SK-N-SH (cell line): ENCODE results near the gene STAT5B. TPM values are rescaled to one million over a fixed set of nuclear protein-coding genes. Genes with fewer than 3 reads are reported as not detected.

Source experiments
- CTCF ChIA-PET: fragments of 300-600, 350-600 bp; formaldehyde crosslinking; extraction: SDS; loops from one replicate; lab custom pipeline; 2021; lab: Yijun Ruan, JAX
- POLR2A ChIA-PET: fragments of 350-600 bp; sonication (Branson Sonifier 250); formaldehyde crosslinking; extraction: SDS; loops from one replicate; lab custom pipeline; 2020; ENCODE audit warnings: antibody characterized with exemption, inconsistent platforms; lab: Yijun Ruan, JAX
- DNase-seq: peaks from one replicate; pipeline ENCODE4 v3.0.0; 2012
- H2AFZ ChIP-seq: fragments of 200-600 bp; sonication (generic); 2 replicates; pipeline ENCODE4 v1.8.1; 2016; ENCODE audit warnings: antibody characterized with exemption, mild to moderate bottlenecking, low read depth
- H3F3A ChIP-seq: fragments of 200-600 bp; sonication (generic); replicated peaks from 2 replicates; pipeline ENCODE3; 2016; ENCODE audit warnings: antibody characterized with exemption, mild to moderate bottlenecking; ENCODE audit not compliant: insufficient read depth
- H3K27ac ChIP-seq, 2 experiments: fragments of 200-500 bp in 1 of 2; fragments of 200-600 bp in 1 of 2; sonication (Bioruptor generic) in 1 of 2; sonication (generic), shearing (Covaris generic) in 1 of 2; 2 replicates each; pipeline versions ENCODE4 v1.5.1 to v1.6.1; 2014 to 2016; ENCODE audit warnings: low read depth in 2 of 2, inconsistent platforms in 1 of 2, low read length in 1 of 2, mild to moderate bottlenecking in 1 of 2, mixed read lengths in 1 of 2
- H3K27me3 ChIP-seq: fragments of 200-600 bp; sonication (generic), shearing (Covaris generic); 2 replicates; pipeline ENCODE4 v1.6.1; 2016; ENCODE audit warnings: mixed run types; ENCODE audit not compliant: insufficient read depth
- H3K36me3 ChIP-seq, 2 experiments: fragments of 200-500 bp in 1 of 2; fragments of 200-600 bp in 1 of 2; sonication (Bioruptor generic) in 1 of 2; sonication (generic) in 1 of 2; replicated peaks in 1 of 2; 2 replicates each; pipeline versions ENCODE3 to v1.5.1; 2014 to 2016; ENCODE audit warnings: low read length in 1 of 2, mild to moderate bottlenecking in 1 of 2; ENCODE audit not compliant: insufficient read depth in 2 of 2, control insufficient read depth in 1 of 2
- H3K4me1 ChIP-seq, 2 experiments: fragments of 200-500 bp in 1 of 2; fragments of 200-600 bp in 1 of 2; sonication (Bioruptor generic) in 1 of 2; sonication (generic), shearing (Covaris generic) in 1 of 2; 2 replicates each; pipeline versions ENCODE4 v1.5.1 to v1.6.1; 2014 to 2016; ENCODE audit warnings: low read depth in 1 of 2, low read length in 1 of 2, mixed run types in 1 of 2; ENCODE audit not compliant: insufficient read depth in 2 of 2, control insufficient read depth in 1 of 2
- H3K4me2 ChIP-seq: fragments of 200-600 bp; sonication (generic), shearing (Covaris generic); 2 replicates; pipeline ENCODE4 v1.6.1; 2017; ENCODE audit warnings: mixed run types
- H3K4me3 ChIP-seq, 2 experiments: fragments of 200-500 bp in 1 of 2; fragments of 200-600 bp in 1 of 2; sonication (Bioruptor generic) in 1 of 2; sonication (generic), shearing (Covaris generic) in 1 of 2; 2 replicates each; pipeline versions ENCODE4 v1.5.1 to v1.8.1; 2014 to 2016; ENCODE audit warnings: low read depth in 2 of 2, inconsistent platforms in 1 of 2, low read length in 1 of 2, mild to moderate bottlenecking in 1 of 2, mixed read lengths in 1 of 2, moderate library complexity in 1 of 2
- H3K79me2 ChIP-seq: fragments of 200-600 bp; sonication (generic); 2 replicates; pipeline ENCODE4 v1.8.1; 2017; ENCODE audit warnings: mild to moderate bottlenecking; ENCODE audit not compliant: insufficient read depth
- H3K9ac ChIP-seq: fragments of 200-600 bp; sonication (generic); 2 replicates; pipeline ENCODE4 v1.6.1; 2017; ENCODE audit warnings: mixed run types
- H3K9me2 ChIP-seq: fragments of 200-600 bp; sonication (generic); 2 replicates; pipeline ENCODE4 v1.6.1; 2017; ENCODE audit warnings: mixed run types
- H3K9me3 ChIP-seq: fragments of 200-600 bp; sonication (generic); 2 replicates; pipeline ENCODE4 v1.6.1; 2017; ENCODE audit warnings: mixed run types, mild to moderate bottlenecking, moderate library complexity
- H4K20me1 ChIP-seq: fragments of 200-600 bp; sonication (generic); 2 replicates; pipeline ENCODE4 v1.6.1; 2017; ENCODE audit warnings: mild to moderate bottlenecking, mixed run types; ENCODE audit not compliant: insufficient read depth
- CTCF ChIP-seq: fragments of 200-600 bp; sonication (generic); IDR thresholded peaks from 2 replicates; pipeline ENCODE4 v1.6.1; 2017; ENCODE audit warnings: antibody characterized with exemption, mild to moderate bottlenecking, moderate library complexity
- EP300 ChIP-seq, 2 experiments: IDR thresholded peaks; 2 replicates each; pipeline versions ENCODE4 v1.4.0 to v1.6.1; 2012; ENCODE audit warnings: borderline replicate concordance in 1 of 2, low read depth in 1 of 2, low read length in 1 of 2
- EZH2phosphoT487 ChIP-seq: fragments of 200-600 bp; sonication (generic); IDR thresholded peaks from 2 replicates; pipeline ENCODE4 v1.6.1; 2017; ENCODE audit warnings: low read depth, mixed run types, mild to moderate bottlenecking, antibody characterized with exemption, moderate library complexity, borderline replicate concordance
- FOXJ3 ChIP-seq: sonication (generic); formaldehyde crosslinking; IDR thresholded peaks from 2 replicates; pipeline ENCODE4 v1.5.1; 2020; ENCODE audit warnings: mild to moderate bottlenecking, missing genetic modification reagents
- FOXM1 ChIP-seq: IDR thresholded peaks from 2 replicates; pipeline ENCODE4 v1.4.0; 2012; ENCODE audit warnings: low read depth, mild to moderate bottlenecking
- IRF3 ChIP-seq: fragments of 150-350 bp; IDR thresholded peaks from 2 replicates; pipeline ENCODE4 v1.6.1; 2016; ENCODE audit warnings: mild to moderate bottlenecking, low read depth, low read length
- JUND ChIP-seq: IDR thresholded peaks from 2 replicates; pipeline ENCODE4 v1.4.0; 2012
- MAX ChIP-seq: IDR thresholded peaks from 2 replicates; pipeline ENCODE4 v1.4.0; 2012; ENCODE audit warnings: low read depth
- MEF2A ChIP-seq: IDR thresholded peaks from 2 replicates; pipeline ENCODE4 v1.4.0; 2012; ENCODE audit warnings: low read depth, borderline replicate concordance
- MXI1 ChIP-seq: IDR thresholded peaks from 2 replicates; pipeline ENCODE4 v1.6.1; 2012; ENCODE audit warnings: mild to moderate bottlenecking, low read depth, low read length, improper control_type of control experiment
- NFIC ChIP-seq: IDR thresholded peaks from 2 replicates; pipeline ENCODE4 v1.4.0; 2012; ENCODE audit warnings: borderline replicate concordance
- PBX3 ChIP-seq: IDR thresholded peaks from 2 replicates; pipeline ENCODE4; 2012
- POLR2AphosphoS5 ChIP-seq: IDR thresholded peaks from 2 replicates; pipeline ENCODE4 v1.6.1; 2012; ENCODE audit warnings: low read depth, low read length
- RAD21 ChIP-seq: IDR thresholded peaks from 2 replicates; pipeline ENCODE4 v1.6.1; 2012; ENCODE audit warnings: mild to moderate bottlenecking, low read length
- REST ChIP-seq: IDR thresholded peaks from 2 replicates; pipeline ENCODE4 v1.6.1; 2012; ENCODE audit warnings: mild to moderate bottlenecking, low read depth, low read length, moderate library complexity
- TAF1 ChIP-seq: IDR thresholded peaks from 2 replicates; pipeline ENCODE4 v1.6.1; 2012; ENCODE audit warnings: low read depth, mild to moderate bottlenecking, low read length, moderate library complexity, borderline replicate concordance
- TCF12 ChIP-seq: IDR thresholded peaks from 2 replicates; pipeline ENCODE4 v1.4.0; 2012
- USF2 ChIP-seq: fragments of 150-350 bp; IDR thresholded peaks from 2 replicates; pipeline ENCODE4 v1.6.1; 2017; ENCODE audit warnings: antibody characterized with exemption, low read length, low read depth, borderline replicate concordance
- YY1 ChIP-seq: IDR thresholded peaks from 2 replicates; pipeline ENCODE4 v1.4.0; 2012; ENCODE audit warnings: low read depth, mild to moderate bottlenecking
- WGBS: methylation state at CpG from one replicate; pipeline ENCODE4 v1.1.6; 2017; ENCODE audit warnings: low lambda C conversion rate; 5-methylcytosine and 5-hydroxymethylcytosine counted together
- polyA plus RNA-seq, 3 experiments: library from polyadenylated mRNA; depleted of rRNA; stranded (reverse); fragments of >200 nt; gene quantifications; 2 replicates each; pipeline ENCODE4 v1.2.3, GENCODE V29; 2012

Gene STAT5B
- polyA plus RNA-seq, 1 of the 3 experiments (the other 2 are of a cell fraction), result 23.6 TPM

- Histone ChIP-seq H4K20me1 (no peaks in the 10 kb centered on the region), H3K79me2 (no peaks in the 10 kb centered on the region), H3K4me1 (peaks cover 0 to 7% of the 10 kb centered on the region in 2 experiments; a peak in 1 of 4 replicates), H3K9me2 (no peaks in the 10 kb centered on the region), H2AFZ (no peak overlapping the region), H3K27me3 (no peaks in the 10 kb centered on the region), H3K9me3 (no peaks in the 10 kb centered on the region), H3K4me2 (no peak overlapping the region), H3K27ac (no peak overlapping the region), H3F3A (peaks cover 4% of the 10 kb centered on the region), H3K36me3 (no peaks in the 10 kb centered on the region), H3K4me3 (no peak overlapping the region), H3K9ac (no peak overlapping the region)
- CTCF ChIA-PET, result interaction anchor here (1.3 to 2.1 kb wide), 4 partner anchors 10 to 33 kb away, joined by 3 to 5 read pairs (median 5); no protein-coding TSS in a partner anchor
- DNase-seq, result peak; percentile 16
- POLR2A ChIA-PET, result no interaction called here
- 94% methylated on average over 7 of the region's 9 CpGs for WGBS
- TF ChIP-seq REST (no peak), TCF12 (no peak), POLR2AphosphoS5 (no peak), MEF2A (no peak), EP300 (IDR thresholded peaks at IDR 0.05; ENCODE audit: borderline replicate concordance in 1 of 2, low read depth in 1 of 2, low read length in 1 of 2) (no peak), NFIC (no peak), YY1 (no peak), JUND (no peak), MAX (no peak), RAD21 (no peak), MXI1 (no peak), FOXM1 (no peak), FOXJ3 (CRISPR knock-in tag) (no peak), PBX3 (no peak), USF2 (no peak), EZH2phosphoT487 (no peak), IRF3 (no peak), TAF1 (no peak), CTCF (no peak)
Observed at GRCh38 chr17:42289611-42290181, 13.5 kb upstream of the STAT5B start.
